HL-60 (cell line): ENCODE data around the gene AP1AR.

Experiments used
- CTCF ChIP-seq: IDR thresholded peaks from one replicate; pipeline ENCODE4 v1.5.1; 2011; ENCODE audit warnings: low read length, control low read depth, inconsistent platforms; ENCODE audit not compliant: insufficient read depth
- GABPA ChIP-seq: IDR thresholded peaks from 2 replicates; pipeline ENCODE4 v1.6.1; 2012; ENCODE audit warnings: low read depth
- POLR2AphosphoS5 ChIP-seq: IDR thresholded peaks from 2 replicates; pipeline ENCODE4 v1.6.1; 2012; ENCODE audit warnings: low read depth
- SPI1 ChIP-seq: IDR thresholded peaks from 2 replicates; pipeline ENCODE4 v1.6.1; 2012; ENCODE audit warnings: low read depth, mild to moderate bottlenecking, borderline replicate concordance

- TF ChIP-seq CTCF (no peak), POLR2AphosphoS5 (no peak), SPI1 (no peak), GABPA (no peak)
Observed at GRCh38 chr4:112290341-112290740, 58.8 kb downstream of the AP1AR start.
